ENCODE results near the gene NKPD1.

DNA sequence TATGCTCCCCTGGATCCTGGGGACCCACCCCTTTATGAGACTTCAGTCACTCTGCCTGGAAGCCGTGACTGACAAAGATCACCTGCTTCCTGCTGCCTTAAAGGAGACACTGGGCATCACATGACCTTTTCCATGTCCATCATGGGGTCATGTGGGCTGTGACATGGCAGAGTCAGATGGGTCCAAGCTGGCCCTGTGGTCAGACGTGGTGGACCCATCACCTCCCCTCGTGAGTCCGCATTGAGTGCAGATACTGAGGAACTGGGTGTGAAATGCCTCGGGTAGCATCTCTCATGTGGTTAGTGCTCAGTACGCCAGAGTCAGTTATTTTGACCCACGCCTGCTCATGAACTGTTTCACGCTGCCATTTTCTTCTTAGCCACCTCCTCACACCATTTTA, 27.1 kb downstream of the NKPD1 start:
- TF ChIP-seq, protein P1, sequence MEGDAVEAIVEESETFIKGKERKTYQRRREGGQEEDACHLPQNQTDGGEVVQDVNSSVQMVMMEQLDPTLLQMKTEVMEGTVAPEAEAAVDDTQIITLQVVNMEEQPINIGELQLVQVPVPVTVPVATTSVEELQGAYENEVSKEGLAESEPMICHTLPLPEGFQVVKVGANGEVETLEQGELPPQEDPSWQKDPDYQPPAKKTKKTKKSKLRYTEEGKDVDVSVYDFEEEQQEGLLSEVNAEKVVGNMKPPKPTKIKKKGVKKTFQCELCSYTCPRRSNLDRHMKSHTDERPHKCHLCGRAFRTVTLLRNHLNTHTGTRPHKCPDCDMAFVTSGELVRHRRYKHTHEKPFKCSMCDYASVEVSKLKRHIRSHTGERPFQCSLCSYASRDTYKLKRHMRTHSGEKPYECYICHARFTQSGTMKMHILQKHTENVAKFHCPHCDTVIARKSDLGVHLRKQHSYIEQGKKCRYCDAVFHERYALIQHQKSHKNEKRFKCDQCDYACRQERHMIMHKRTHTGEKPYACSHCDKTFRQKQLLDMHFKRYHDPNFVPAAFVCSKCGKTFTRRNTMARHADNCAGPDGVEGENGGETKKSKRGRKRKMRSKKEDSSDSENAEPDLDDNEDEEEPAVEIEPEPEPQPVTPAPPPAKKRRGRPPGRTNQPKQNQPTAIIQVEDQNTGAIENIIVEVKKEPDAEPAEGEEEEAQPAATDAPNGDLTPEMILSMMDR (IDR thresholded peaks at IDR 0.05; ENCODE audit: low read length) = no peak
- no peak for TF ChIP-seq EZH2phosphoT487 (IDR thresholded peaks at IDR 0.05; ENCODE audit: low read length)

Data from MM.1S (cell line).